HG03442 (cell line): ENCODE measurements around the gene NKX6-2.

Source experiments
- ATAC-seq: cut with Tn5 transposase; IDR thresholded peaks from one replicate; pipeline ENCODE4 v1.9.1; 2021; ENCODE audit warnings: mild to moderate bottlenecking, moderate library complexity; ENCODE audit not compliant: unreplicated experiment

NKX6-2 gene

DNA sequence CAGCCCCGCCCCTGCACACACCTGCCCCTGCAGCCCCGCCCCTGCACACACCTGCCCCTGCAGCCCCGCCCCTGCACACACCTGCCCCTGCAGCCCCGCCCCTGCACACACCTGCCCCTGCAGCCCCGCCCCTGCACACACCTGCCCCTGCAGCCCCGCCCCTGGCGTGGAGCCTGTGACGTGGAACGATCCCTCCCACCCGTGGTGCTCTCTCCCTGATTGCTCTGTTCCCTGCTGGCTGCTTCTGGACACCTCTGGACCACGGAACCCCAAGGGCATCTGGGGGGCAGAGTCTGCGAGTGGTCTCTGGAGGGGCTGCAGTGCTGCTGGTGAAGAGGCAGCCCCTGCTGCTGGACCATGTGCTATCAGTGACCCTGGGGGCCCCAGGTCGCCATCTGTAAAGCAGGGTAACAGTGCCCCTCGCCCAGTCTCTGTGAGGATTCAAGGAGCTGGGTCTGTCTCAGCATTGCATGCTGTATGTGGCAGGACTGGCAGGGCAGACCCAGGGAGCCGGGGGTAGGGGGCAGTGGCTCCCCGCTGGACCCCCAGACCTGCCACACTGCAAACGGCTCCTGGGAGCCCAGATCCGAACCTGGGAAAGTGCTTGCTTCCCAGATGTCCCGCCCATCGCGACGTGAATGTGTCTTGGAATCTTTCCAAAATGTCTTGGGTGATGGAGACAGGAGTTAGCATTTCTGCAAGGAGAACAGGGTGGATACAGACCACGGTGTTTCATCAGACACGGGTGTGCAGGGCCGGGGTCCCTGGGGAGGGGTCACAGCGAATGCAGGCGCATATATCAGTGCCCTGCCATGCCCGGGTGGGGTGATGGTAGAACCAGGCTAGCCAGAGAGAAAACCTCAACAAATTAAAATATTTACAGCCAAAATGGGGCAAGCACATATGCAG lies 27.9 kb upstream of the NKX6-2 start:
- ATAC-seq = no peak

DNA sequence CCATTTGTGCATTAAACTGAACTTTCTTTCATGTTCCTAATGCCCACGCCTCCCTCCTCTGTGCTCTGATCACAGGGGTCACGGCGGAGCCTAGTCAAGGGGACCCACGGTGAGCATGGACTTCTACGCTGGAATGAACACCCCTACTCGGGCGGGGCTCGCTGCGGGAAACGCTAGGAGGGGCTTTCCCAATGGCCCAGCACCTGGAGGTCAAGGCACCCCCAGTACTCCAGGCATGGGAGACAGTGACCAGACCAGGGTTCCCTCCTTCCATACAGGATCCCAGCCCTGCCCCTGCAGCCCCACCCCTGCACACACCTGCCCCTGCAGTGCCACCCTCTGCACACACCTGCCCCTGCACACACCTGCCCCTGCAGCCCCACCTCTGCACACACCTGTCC lies 27.1 kb upstream of the NKX6-2 start:
- ATAC-seq = no peak

DNA sequence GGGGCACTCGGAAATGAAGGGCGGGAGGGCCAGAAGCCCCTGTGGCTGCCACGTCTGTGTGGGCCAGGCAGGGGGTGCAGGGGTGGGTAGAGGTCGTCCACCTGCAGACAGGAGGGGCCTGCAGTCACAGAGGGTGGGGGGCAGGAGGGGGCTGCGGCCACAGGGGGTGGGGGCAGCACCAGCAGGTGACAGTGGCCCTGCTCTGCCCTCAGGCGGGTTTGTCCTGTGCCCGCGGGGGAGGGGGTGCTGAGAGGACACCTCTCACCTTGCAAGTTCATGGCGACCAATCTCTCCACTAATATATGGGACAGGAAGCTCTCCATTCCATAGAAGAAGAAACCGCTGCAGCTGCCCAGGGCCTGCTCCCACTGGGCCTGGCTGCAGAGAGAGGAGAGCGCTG lies 26.6 kb upstream of the NKX6-2 start:
- ATAC-seq = no peak

DNA sequence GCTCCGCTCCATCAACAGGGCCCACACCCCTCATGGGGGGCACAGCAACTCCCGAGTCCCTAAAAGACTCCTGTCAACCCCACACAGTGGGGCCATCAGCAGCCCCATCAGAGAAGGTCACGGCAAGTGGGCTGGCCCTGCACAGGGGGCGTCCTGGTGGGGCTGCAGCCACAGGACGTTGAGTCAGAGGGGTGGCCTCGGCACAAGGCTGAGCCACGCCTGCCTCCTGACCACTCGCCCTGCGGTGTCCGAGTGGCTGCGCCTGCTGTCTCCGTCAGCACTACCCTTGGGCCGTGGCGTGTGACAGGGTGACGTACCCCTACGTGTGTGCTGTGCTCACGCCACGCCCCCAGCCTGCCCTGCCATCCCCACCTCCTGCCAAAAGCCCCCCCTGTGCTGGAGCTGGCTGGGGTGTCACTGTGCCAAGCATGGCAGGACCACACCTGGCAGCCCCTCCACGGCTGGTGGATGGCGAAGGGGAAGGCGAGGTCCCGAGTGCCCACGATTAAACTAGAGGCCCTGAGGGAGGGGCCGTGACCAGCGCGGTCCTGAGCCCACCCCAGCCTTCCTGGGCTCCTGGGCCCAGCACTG lies 26.0 kb upstream of the NKX6-2 start:
- no peak for ATAC-seq

DNA sequence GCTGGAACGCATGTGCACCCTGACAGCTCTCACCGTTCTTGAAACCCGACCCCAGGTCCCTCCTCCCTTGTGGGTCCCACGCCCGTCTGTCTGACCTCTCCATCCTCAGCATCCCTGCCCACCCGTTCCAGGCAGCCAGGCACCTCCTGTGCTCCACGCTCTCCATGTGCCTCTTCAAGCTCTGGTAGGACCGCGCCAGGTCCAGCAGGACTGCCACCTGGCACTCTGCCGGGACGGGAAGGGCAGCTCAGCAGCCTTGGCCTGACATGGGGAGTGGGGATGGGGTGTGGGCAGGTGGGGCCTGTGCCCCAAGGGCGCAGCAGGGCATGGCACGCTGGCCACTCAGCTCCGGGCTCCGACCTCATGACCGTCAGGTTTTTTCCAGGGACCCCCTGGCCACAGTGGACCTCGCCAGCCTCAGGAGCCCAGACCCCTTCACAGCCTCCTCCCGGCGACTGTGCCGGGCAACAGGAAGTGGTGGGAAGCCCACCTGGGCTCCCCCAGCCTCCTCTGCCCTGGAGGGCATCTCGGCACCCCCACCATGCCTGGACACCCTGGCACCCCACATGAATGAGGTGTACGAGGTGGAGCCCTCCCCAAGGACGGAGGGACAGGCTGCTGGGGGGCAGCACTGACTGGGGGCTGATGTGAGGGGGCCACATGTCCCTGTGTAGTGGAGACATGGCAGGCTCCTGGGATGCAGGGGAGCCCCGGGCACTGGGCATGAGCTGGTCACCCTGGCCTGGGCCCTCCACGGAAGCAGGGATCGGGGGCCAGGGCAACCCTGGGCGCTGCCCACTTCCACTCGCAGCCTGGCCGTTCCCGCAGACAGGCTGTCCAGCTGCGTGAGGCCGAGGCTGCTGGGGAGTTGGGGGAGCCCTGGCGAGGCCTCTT lies 25.1 kb upstream of the NKX6-2 start:
- ATAC-seq = no peak

DNA sequence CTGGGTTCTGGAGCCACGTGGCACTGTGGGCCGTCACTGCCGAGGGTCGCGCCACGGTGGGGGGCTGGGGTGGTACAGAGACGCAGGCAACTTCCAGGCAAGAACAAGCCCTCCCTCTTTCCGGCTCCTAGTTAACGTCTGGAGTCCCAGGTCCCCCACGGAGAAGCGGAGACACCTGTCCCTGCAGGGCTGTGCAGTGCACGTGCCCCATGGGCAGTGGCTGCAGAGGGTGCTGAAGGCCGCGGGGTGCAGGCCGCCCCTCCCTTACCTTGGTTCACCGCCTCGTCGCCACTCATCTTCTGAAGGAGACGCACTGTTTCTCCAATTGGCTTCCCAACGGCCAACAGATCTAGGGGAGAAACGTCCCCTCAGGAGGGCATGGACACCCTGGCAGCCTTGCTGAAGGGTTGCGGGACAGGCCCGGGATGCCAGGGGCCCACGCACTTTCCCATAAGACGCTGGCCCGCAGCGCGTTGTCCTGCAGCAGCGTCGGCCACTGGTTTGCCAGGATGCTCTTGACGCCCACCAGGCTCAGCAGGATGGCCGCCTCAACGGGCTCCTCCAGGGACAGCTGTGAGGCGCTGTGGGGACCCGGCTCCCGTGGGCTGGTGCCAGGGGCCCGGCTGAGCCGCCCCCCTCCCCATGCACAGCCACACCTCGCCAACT lies 24.3 kb upstream of the NKX6-2 start:
- no peak for ATAC-seq

- no peak for ATAC-seq
Measured at GRCh38 chr10:132809232-132810140, 23.5 kb upstream of the NKX6-2 start.

DNA sequence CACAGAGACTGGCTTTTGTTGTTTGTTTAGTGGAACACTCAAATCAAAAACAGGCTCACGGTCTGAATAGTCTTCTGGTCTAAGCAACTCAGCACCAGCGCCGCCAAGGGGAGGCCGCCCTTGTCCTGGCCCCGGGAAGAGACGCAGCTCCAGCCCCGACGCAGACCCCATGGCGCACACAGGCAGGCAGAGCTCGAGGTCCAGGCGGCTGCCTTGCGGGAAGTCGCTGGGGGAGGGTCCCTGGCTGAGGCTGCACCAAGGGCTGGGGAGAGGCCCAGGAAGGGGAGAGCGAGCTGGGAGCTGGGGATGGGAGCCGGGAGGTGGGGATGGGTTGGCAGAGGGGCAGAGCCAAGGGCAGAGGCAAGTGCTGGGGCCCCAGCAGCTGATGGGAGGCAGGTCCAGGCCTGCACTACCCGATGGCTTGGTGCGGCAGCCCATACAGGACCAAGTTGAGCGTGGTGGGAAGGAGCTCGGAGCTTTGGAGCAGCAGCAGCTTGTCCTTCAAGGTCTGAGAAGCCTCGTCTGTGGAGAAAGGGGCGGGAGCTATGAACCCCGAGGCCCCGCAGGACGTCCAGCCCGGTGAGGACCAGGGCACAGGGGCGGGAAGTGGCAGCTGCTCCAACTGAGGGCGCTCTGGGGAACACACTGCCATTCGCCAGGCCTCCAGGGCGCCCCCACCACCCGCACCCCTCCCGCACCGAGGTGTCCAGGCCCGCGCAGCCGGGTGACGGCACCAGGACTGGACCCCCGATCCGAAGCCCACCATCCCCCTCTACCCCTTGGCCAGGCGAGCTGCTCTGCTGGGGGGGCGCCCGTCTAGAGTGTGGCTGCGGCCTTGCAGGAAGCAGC lies 22.7 kb upstream of the NKX6-2 start:
- no peak for ATAC-seq

GRCh38 chr10:132807621-132808049 lies 21.7 kb upstream of the NKX6-2 start:
- ATAC-seq = no peak

DNA sequence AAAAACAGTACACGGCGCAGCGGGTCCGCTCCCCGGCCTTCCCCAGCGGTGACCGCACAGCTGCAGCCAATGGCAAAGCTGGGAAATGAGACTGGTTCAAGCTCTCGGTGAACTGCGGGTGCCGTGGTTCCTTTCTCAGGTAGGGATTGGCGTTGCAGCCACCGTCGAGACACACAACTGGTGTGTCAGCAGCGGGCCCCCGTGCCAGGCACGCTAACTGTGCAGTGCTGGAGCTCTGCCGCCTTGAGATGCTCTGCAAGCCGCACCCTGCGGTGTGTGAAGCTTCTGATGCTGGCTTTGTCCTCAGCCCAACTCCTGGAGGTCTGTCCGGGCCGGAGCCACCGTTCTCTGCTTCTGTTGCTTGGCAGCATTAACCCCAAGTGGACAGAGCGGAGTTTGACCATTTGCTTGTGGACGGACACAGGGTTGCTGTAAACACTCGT lies 20.6 kb upstream of the NKX6-2 start:
- ATAC-seq = no peak

DNA sequence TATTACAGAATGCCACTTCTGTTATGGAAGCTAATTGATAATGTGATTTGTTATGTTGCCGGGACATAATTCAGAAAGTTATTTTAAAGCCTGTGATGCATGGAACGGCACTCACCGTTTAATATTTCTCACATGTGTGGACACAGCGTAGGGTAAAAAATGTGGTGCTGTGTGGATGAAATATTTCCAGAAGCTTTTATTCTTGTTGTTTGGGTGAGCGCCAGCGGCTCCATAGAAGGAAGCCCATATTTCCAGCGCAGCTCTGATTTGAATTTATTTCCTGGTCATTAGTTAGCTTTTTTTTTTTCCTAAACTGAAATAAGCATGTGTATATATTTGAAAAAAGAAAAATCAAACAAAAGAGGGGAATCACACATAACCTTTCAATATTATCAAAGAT lies 20.2 kb upstream of the NKX6-2 start:
- no peak for ATAC-seq

- no peak for ATAC-seq
Measured at GRCh38 chr10:132805599-132805998, 19.7 kb upstream of the NKX6-2 start.

- ATAC-seq = no peak
Measured at GRCh38 chr10:132804785-132805426, 19.0 kb upstream of the NKX6-2 start.

DNA sequence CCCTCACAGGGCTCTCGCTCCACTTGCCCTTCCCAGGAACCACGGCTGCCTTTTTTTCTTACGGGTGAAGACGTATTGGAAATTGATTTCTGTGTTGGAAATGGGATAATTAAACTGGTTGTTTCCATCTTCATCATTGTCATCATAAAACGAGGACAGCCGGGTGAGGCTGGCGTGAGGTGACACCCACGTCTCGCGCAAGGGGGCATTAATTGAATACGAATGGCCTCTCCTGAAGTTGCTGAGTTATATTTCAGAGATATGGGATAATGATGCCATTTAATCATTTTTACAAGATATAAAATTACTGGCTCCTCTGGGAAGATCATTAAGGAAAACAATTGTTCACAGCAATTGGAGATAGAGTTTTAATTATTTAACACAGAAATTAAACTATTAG lies 18.3 kb upstream of the NKX6-2 start:
- ATAC-seq = no peak

DNA sequence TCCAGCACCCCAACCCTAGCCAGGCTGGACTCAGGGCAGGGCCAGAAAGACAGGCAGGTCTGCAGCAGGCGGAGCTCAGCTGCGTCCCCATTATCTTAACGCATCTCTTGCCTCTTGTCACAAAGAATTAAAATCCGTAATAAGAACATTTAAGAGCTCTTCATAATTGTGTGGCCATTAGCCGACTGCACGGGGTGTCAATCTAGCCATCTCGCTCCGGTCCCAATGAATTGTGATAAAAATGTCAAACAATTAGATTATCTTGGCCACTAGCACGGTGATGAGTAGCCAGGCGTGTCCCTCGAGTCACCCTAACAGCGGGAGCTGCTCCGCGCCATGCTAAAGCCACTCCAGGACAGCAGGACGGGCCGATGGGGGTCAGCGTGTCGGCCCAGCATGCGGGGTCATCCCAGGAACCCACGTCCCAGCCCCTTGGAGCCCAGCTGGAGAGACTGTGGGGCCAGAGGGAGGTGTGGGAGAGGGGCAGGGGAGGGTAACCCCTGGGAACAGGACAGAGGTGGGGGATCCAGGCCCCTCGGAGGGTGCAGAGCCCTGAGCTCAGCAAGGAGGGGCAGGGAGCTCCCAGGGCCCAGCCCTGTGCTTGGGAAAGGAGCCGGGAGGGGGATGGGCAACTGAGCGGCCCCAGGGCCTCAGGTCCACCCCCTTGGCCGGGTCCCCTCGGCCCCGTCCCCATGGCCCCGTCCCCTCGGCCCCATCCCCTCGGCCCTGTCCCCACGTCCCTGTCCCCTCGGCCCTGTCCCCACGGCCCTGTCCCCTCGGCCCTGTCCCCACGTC lies 17.7 kb upstream of the NKX6-2 start:
- ATAC-seq = no peak

- ATAC-seq = no peak
Measured at GRCh38 chr10:132802694-132803320, 16.9 kb upstream of the NKX6-2 start.

GRCh38 chr10:132802048-132802447 lies 16.1 kb upstream of the NKX6-2 start:
- ATAC-seq = no peak
